Activated T-cell treated with anti-CD3 and anti-CD28 coated beads, Interleukin-2, amount 50 U/mL, for 24 hours (primary cell): ENCODE results near the gene TWIST2.

Source experiments
- DNase-seq: peaks from one replicate; pipeline ENCODE4 v3.0.0-alpha.2; 2020
- H3K27ac Mint-ChIP-seq: 2 replicates; pipeline ENCODE4 v1.8.0; 2020; ENCODE audit warnings: mild to moderate bottlenecking, mixed read lengths
- H3K27me3 Mint-ChIP-seq: 2 replicates; pipeline ENCODE4 v1.8.0; 2020; ENCODE audit warnings: mixed read lengths
- H3K36me3 Mint-ChIP-seq: 2 replicates; pipeline ENCODE4 v1.8.0; 2020; ENCODE audit warnings: low read depth, mixed read lengths
- H3K4me1 Mint-ChIP-seq: 2 replicates; pipeline ENCODE4 v1.8.0; 2020; ENCODE audit warnings: low read depth, mixed read lengths
- H3K4me3 Mint-ChIP-seq: 2 replicates; pipeline ENCODE4 v1.8.0; 2020; ENCODE audit warnings: mild to moderate bottlenecking, moderate library complexity, mixed read lengths
- H3K9me3 Mint-ChIP-seq: 2 replicates; pipeline ENCODE4 v1.8.0; 2020; ENCODE audit warnings: mixed read lengths

Gene TWIST2

DNA sequence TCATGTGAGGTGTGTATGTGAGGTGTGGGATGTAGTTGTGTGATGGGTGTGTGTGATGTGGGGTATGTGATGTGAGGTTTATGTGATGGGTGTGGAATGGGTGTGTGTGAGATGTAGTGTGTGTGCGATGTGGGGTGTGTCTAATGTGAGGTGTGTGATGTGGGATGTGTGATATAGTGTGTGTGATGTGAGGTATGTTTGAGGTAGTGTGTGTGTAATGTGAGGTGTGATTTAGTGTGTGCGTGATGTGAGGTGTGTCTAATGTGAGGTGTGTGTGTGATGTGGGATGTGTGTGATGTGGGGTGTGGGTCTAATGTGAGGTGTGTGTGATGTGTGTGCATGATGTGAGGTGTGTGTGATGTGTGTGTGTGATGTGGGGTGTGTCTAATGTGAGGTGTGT, 55.3 kb downstream of the TWIST2 start:
- no peak overlapping the region for H3K4me3 Mint-ChIP-seq
- no peak overlapping the region for H3K27ac Mint-ChIP-seq
- H3K27me3 Mint-ChIP-seq, result peaks cover 19% of the 10 kb centered on the region

DNA sequence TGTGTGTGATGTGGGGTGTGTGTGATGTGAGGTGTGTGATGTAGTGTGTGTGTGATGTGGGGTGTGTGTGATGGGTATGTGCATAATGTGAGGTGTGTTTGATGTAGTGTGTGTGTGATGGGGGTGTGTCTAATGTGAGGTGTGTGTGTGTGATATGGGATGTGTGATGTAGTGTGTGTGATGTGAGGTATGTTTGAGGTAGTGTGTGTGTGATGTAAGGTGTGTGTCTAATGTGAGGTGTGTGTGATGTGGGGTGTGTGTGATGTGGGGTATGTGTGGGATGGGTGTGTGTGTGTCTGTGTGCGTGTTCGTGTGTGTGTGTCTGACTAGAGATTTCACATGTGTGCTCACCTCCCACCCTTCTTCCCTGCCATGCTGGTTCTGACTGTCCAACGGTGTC, 56.3 kb downstream of the TWIST2 start:
- no peak overlapping the region for H3K27ac Mint-ChIP-seq
- no peaks in the 10 kb centered on the region for H3K36me3 Mint-ChIP-seq
- DNase-seq, result no peak
- no peaks in the 10 kb centered on the region for H3K9me3 Mint-ChIP-seq
- H3K27me3 Mint-ChIP-seq, result peaks cover 19% of the 10 kb centered on the region
- H3K4me1 Mint-ChIP-seq, result no peaks in the 10 kb centered on the region
- H3K4me3 Mint-ChIP-seq, result no peak overlapping the region

More for the DNA sequence above, 55.3 kb downstream of the TWIST2 start:
- Mint-ChIP-seq H3K4me1 (no peaks in the 10 kb centered on the region), H3K36me3 (no peaks in the 10 kb centered on the region), H3K9me3 (no peaks in the 10 kb centered on the region)
- DNase-seq, result no peak

DNA sequence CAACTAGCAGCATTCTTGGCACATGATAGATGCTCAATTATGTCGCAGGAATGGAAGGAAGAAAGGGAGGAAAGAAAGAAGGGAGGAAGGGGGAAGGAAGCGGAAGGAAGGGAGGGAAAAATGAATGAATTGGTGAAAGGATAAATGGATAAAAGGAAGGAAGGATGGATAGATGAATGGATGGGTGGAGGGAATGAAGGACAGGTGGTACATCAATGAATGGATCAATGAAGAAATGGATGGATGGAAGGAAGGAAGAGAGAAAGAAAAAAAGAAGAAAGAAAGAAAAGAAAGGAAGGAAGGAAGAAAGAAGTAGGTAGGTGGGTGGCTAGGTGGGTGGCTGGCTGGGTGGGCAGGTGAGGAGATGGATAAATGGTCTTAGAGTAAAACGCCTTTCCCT, 56.8 kb downstream of the TWIST2 start:
- DNase-seq, result no peak
- peaks cover 19% of the 10 kb centered on the region for H3K27me3 Mint-ChIP-seq
- no peaks in the 10 kb centered on the region for H3K36me3 Mint-ChIP-seq
- H3K27ac Mint-ChIP-seq, result no peak overlapping the region
- no peaks in the 10 kb centered on the region for H3K4me1 Mint-ChIP-seq
- H3K9me3 Mint-ChIP-seq, result no peaks in the 10 kb centered on the region
- no peak overlapping the region for H3K4me3 Mint-ChIP-seq

- no peaks in the 10 kb centered on the region for H3K9me3 Mint-ChIP-seq
- H3K4me1 Mint-ChIP-seq, result no peaks in the 10 kb centered on the region
- H3K4me3 Mint-ChIP-seq, result no peak overlapping the region
- H3K36me3 Mint-ChIP-seq, result no peaks in the 10 kb centered on the region
- peaks cover 16% of the 10 kb centered on the region for H3K27me3 Mint-ChIP-seq
- no peak for DNase-seq
- no peak overlapping the region for H3K27ac Mint-ChIP-seq
Observed at GRCh38 chr2:238905224-238905623, 57.3 kb downstream of the TWIST2 start.

GRCh38 chr2:238905644-238906043, 57.8 kb downstream of the TWIST2 start:
- Mint-ChIP-seq H3K4me1 (no peaks in the 10 kb centered on the region), H3K36me3 (no peaks in the 10 kb centered on the region), H3K4me3 (no peak overlapping the region), H3K27ac (no peak overlapping the region), H3K9me3 (no peaks in the 10 kb centered on the region), H3K27me3 (peaks cover 15% of the 10 kb centered on the region)
- DNase-seq, result no peak

GRCh38 chr2:238906254-238906935, 58.5 kb downstream of the TWIST2 start:
- Mint-ChIP-seq H3K27me3 (peaks cover 10% of the 10 kb centered on the region), H3K4me3 (no peak overlapping the region), H3K36me3 (no peaks in the 10 kb centered on the region), H3K9me3 (no peaks in the 10 kb centered on the region), H3K4me1 (no peaks in the 10 kb centered on the region), H3K27ac (no peak overlapping the region)
- DNase-seq, result no peak

GRCh38 chr2:238906936-238907716, 59.2 kb downstream of the TWIST2 start:
- no peaks in the 10 kb centered on the region for H3K9me3 Mint-ChIP-seq
- H3K27me3 Mint-ChIP-seq, result peaks cover 8% of the 10 kb centered on the region
- no peak overlapping the region for H3K27ac Mint-ChIP-seq
- H3K4me1 Mint-ChIP-seq, result no peaks in the 10 kb centered on the region
- no peak for DNase-seq
- no peaks in the 10 kb centered on the region for H3K36me3 Mint-ChIP-seq
- H3K4me3 Mint-ChIP-seq, result no peak overlapping the region

GRCh38 chr2:238907717-238908173, 59.9 kb downstream of the TWIST2 start:
- Mint-ChIP-seq H3K4me3 (no peak overlapping the region), H3K27ac (no peak overlapping the region), H3K4me1 (no peaks in the 10 kb centered on the region), H3K36me3 (no peaks in the 10 kb centered on the region), H3K9me3 (no peaks in the 10 kb centered on the region), H3K27me3 (peaks cover 8% of the 10 kb centered on the region)
- DNase-seq, result no peak

DNA sequence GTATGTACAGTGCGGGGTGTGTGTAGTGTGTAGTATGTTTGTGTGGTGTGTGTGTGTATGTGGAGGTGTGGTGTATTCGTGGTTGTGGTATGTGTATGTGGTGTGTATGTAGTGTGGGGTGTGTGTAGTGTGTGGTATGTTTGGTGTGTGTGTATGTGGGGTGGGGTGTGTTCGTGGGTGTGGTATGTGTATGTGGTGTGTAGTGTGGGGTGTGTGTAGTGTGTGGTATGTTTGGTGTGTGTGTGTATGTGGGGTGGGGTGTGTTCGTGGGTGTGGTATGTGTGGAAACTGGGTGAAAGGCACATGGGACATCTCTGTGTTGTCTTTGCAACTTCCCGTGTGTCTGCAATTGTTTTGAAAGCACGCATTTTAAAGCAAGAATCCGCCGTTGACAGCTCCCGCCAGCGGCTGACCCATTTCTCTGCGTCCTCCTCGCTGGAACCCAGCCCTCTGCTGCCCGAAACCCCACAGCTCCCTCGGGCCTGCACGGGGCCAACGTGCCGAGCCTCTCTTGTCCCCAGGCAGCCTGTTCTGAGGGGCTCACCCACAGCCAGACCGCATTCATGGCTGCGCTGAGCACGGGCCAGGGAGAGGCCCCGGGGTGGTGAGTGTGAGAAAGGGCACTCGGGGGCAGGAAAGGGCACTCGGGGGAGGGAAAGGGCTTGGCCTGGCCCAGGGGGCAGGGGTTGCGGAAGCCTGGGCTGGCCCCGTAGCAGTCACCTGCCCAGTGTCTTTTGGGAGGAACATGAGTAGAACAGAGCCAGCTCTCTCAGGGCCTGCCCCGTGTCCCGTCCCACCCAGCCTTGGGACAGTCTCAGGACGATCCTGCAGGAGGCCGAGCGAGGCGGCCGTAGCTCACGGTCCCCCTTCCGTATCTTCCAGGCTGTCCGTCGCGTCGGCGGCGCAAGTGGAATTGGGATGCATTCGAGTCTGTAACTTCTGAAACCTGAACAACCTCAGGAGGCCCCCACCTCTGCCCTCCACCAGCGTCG, 61.4 kb downstream of the TWIST2 start:
- H3K36me3 Mint-ChIP-seq, result no peaks in the 10 kb centered on the region
- peaks cover 8% of the 10 kb centered on the region for H3K27me3 Mint-ChIP-seq
- H3K4me1 Mint-ChIP-seq, result no peaks in the 10 kb centered on the region
- H3K27ac Mint-ChIP-seq, result no peak overlapping the region
- H3K4me3 Mint-ChIP-seq, result no peak overlapping the region
- DNase-seq, result no peak
- no peaks in the 10 kb centered on the region for H3K9me3 Mint-ChIP-seq

DNA sequence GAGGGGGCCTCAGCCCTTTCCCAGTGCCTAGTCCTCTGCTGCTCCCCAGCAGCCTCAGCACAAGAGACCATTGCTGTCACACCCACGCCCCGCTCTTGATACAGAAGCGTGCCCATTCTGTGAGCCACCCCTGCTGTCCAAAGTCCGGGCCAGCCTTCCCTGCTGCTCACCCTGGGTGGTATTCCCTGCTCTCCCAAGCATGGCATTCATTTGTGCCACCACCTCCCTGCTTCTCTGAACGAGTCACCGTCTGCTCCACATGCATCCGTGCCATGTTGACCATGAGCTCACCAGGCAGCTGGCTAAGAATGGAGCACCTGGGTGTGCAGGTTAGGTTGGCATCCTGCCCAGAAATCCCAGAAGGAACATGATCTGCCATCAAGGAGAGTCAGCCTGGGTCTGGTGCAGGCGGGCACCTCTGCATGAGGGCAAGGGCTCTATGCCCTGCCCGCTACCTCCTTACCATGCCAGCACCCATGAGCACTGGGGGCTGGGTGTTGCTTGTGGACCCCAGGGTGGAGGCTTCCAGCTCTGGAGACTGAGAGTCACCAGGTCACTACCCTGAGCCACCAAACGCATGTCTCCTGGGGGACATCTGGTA, 63.0 kb downstream of the TWIST2 start:
- Mint-ChIP-seq H3K4me1 (no peaks in the 10 kb centered on the region), H3K27ac (no peak overlapping the region), H3K36me3 (no peaks in the 10 kb centered on the region), H3K27me3 (peaks cover 22% of the 10 kb centered on the region), H3K4me3 (no peak overlapping the region), H3K9me3 (no peaks in the 10 kb centered on the region)
- no peak for DNase-seq

DNA sequence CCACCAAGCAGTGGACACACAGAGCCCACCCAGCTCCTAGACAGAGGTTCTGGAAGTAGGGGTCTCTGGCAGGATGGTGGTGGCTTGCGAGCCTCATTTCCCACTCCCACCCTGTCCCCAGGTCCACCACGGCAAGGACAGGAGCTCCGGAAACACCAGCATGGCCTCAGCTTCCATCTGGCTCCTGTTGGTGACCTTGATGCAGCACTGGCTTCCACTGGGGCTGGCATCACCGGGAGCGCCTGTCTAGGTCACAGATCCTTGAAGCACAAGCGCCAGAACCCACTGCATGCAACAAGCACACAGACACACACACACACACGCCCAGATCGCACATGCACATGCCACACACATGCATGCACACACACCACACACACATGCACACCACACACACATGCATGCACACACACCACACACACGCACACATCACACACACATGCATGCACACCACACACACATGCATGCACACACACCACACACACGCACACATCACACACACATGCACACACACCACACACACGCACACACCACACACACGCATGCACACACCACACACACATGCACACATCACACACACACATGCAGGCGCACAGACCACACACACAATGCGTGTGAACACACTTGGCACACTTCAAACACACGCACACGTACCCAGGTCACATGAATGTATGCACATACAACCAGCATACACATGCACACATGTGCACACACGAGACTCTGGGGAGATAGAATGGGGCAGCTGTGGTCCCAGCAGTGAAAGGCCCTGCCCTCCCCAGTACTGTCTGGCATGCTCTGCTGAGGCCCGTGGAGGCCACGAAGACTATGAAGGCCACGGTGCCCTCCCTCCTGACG, 63.7 kb downstream of the TWIST2 start:
- Mint-ChIP-seq H3K27me3 (peaks cover 22% of the 10 kb centered on the region), H3K36me3 (no peaks in the 10 kb centered on the region), H3K4me3 (no peak overlapping the region), H3K9me3 (no peaks in the 10 kb centered on the region), H3K27ac (no peak overlapping the region), H3K4me1 (no peaks in the 10 kb centered on the region)
- DNase-seq, result no peak

DNA sequence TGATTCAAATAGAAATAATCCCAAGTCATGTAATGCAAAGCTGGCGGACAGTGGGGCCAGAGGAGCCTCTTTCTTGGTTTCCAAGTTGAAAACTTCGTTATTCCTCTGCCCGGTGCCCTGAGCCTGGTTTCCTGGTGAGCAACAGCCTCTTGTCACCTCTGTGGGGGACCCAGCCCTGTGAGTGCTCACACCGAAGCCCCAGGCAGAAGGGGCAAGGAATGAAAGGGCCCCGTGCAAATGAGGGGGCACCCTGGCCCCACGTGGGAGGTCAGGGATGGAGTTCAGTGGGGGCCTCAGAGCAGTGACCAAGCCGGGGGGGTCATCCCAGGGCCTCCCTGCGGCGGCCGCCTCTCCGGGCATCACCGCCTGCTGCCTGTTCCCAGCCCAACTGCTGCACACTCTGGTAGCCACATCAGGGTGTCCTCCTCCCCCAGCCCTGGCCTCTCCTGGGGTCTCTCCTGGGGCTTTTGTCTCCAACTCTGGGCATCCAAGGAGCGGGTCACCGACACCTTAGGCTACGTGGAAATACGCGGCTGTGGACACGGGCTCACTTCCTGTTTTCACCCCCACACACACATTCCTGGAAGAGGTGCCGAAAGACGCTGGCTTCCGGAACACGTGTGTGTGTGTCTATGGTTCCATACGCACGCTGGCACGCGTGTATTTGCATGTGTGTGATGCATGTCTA, 64.5 kb downstream of the TWIST2 start:
- H3K9me3 Mint-ChIP-seq, result no peaks in the 10 kb centered on the region
- H3K4me1 Mint-ChIP-seq, result no peaks in the 10 kb centered on the region
- DNase-seq, result no peak
- H3K27ac Mint-ChIP-seq, result no peak overlapping the region
- H3K4me3 Mint-ChIP-seq, result no peak overlapping the region
- no peaks in the 10 kb centered on the region for H3K36me3 Mint-ChIP-seq
- peaks cover 22% of the 10 kb centered on the region for H3K27me3 Mint-ChIP-seq
